PC-3 (cell line): Measurements from ENCODE around the gene PRAC1. TPM values are rescaled to one million over a fixed set of nuclear protein-coding genes. Genes with fewer than 3 reads are reported as not detected.

ENCODE experiments used
- ATAC-seq: fragments of 200-7000 bp; cut with Tn5 transposase; 2 replicates; pipeline ENCODE4 v1.9.1; 2020; ENCODE audit warnings: mild to moderate bottlenecking, moderate library complexity
- BruUV-seq: library from RNA; stranded (reverse); fragments of 400-500 nt; replicated peaks from 2 replicates; lab custom pipeline; 2021; lab: Mats Ljungman, UMichigan
- CTCF ChIA-PET: fragments of 300-600 bp; sonication (Branson Sonifier 250); formaldehyde crosslinking; loops from one replicate; lab custom pipeline; 2022; ENCODE audit warnings: antibody characterized with exemption; lab: Charles Lee
- POLR2A ChIA-PET: fragments of 300-600 bp; sonication (Branson Sonifier 250); formaldehyde crosslinking; loops from one replicate; lab custom pipeline; 2022; ENCODE audit warnings: antibody characterized with exemption; ENCODE audit not compliant: unreplicated experiment; lab: Charles Lee
- DNase-seq: peaks from one replicate; pipeline ENCODE4 v3.0.0-alpha.2; 2015
- H2AFZ ChIP-seq: fragments of 300-600 bp; sonication (generic); 2 replicates; pipeline ENCODE4 v1.6.0; 2016; ENCODE audit warnings: antibody characterized with exemption, low read length
- H3F3A ChIP-seq: fragments of 300-600 bp; sonication (generic); one replicate; pipeline ENCODE4 v1.6.0; 2017; ENCODE audit warnings: antibody characterized with exemption, low read length, control low read depth, mild to moderate bottlenecking; ENCODE audit not compliant: unreplicated experiment
- H3K27ac ChIP-seq: fragments of 300-600 bp; sonication (generic); 2 replicates; pipeline ENCODE4 v1.5.1; 2016; ENCODE audit warnings: mild to moderate bottlenecking, low read length
- H3K27me3 ChIP-seq: fragments of 300-600 bp; sonication (generic); 2 replicates; pipeline ENCODE4 v1.6.1; 2016; ENCODE audit warnings: low read length, mixed read lengths
- H3K36me3 ChIP-seq: fragments of 300-600 bp; sonication (generic); 2 replicates; pipeline ENCODE4 v1.6.1; 2016; ENCODE audit warnings: low read depth, mixed run types, low read length, mixed read lengths
- H3K4me1 ChIP-seq: fragments of 300-600 bp; sonication (generic); 2 replicates; pipeline ENCODE4 v1.5.1; 2016; ENCODE audit warnings: low read length; ENCODE audit not compliant: insufficient read depth
- H3K4me2 ChIP-seq: fragments of 300-600 bp; sonication (generic); 2 replicates; pipeline ENCODE4 v1.6.0; 2016; ENCODE audit warnings: low read length
- H3K4me3 ChIP-seq: fragments of 300-600 bp; sonication (generic); 2 replicates; pipeline ENCODE4 v1.5.1; 2016; ENCODE audit warnings: mild to moderate bottlenecking, low read length, mixed read lengths
- H3K79me2 ChIP-seq: fragments of 300-600 bp; sonication (generic); 2 replicates; pipeline ENCODE4 v1.6.1; 2017; ENCODE audit warnings: low read length, mixed read lengths
- H3K9ac ChIP-seq: fragments of 300-600 bp; sonication (generic); 2 replicates; pipeline ENCODE4 v1.6.0; 2016; ENCODE audit warnings: mild to moderate bottlenecking, low read length
- H3K9me2 ChIP-seq: fragments of 300-600 bp; sonication (generic); replicated peaks from 2 replicates; pipeline ENCODE4 v1.6.1; 2016; ENCODE audit warnings: mixed run types, low read length, mixed read lengths
- H3K9me3 ChIP-seq: fragments of 300-600 bp; sonication (generic); 2 replicates; pipeline ENCODE4 v1.6.1; 2016; ENCODE audit warnings: low read length, mixed read lengths
- H4K20me1 ChIP-seq: fragments of 300-600 bp; sonication (generic); 2 replicates; pipeline ENCODE4 v1.6.1; 2016; ENCODE audit warnings: low read length, mixed read lengths
- EZH2 ChIP-seq: fragments of 300-600 bp; sonication (generic); IDR thresholded peaks from one replicate; pipeline ENCODE4 v1.6.1; 2017; ENCODE audit warnings: antibody characterized with exemption, mild to moderate bottlenecking, low read length; ENCODE audit not compliant: unreplicated experiment
- EZH2phosphoT487 ChIP-seq: fragments of 300-600 bp; sonication (generic); IDR thresholded peaks from 2 replicates; pipeline ENCODE4 v1.6.1; 2018; ENCODE audit warnings: mild to moderate bottlenecking, antibody characterized with exemption, low read length, borderline replicate concordance
- intact Hi-C: fragments of 100-400 bp; cut with micrococcal nuclease; formaldehyde crosslinking; loops from 2 replicates; pipeline ENCODE4 v1.9.0; 2023
- total RNA-seq: library from RNA; depleted of rRNA; stranded (reverse); fragments of >200 nt; gene quantifications from 2 replicates; pipeline ENCODE4 v1.2.3, GENCODE V29; 2014
- TF ChIP-seq, protein P1 (sequence below): fragments of 300-600 bp; sonication (generic); conservative IDR thresholded peaks from 2 replicates; pipeline ENCODE4 v1.5.1; 2017; ENCODE audit warnings: antibody characterized with exemption, low read depth, mild to moderate bottlenecking, low read length

The PRAC1 gene
- total RNA-seq, 1 experiment from 2014 or later, result 44.4 TPM

DNA sequence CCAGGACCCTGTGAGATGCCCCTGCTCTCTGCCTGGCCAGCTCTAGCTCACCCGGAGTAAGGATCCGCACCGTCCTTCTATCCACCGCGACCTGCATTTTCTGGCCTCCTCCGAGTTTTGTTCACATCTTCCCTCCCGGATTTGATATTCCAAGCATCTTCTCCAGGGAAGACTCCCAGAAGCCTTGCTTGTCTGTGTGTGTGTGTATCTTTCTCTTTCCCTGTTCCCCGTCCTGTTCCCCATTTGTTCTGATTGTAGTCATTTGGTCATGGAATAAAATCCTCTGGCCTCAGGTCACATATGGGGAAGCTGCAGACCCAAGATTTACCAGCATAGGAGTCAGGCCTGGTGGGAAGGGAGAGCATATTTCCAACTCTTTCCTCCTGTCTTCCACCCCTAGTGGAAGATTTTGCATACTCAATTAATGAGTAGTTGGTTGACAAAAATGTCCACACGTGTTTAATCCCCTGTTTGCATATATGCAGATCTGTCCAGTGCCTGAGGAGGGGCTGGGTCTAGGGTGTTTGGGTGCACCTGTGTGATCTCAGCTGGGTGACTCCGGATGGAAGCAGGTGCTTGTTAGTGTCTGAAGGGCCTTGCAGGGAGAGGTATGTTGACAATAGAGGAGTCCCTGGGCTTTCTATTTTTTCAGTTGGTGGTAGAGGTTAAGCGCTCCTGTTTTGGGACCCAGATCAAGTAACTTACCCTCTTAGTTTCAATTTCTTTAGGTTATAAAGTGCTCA lies 1.9 kb downstream of the PRAC1 start:
- Histone ChIP-seq H3K4me1 (peaks cover 39% of the 10 kb centered on the region), H3F3A (peaks cover 5% of the 10 kb centered on the region), H2AFZ (peak overlapping the region; percentile 74; the same call in 1 of the 2 replicates), H3K27ac (peak overlapping the region; percentile 87), H3K4me2 (peak overlapping the region; percentile 85), H3K9me2 (no peaks in the 10 kb centered on the region), H3K9ac (peak overlapping the region; percentile 90), H3K4me3 (peak overlapping the region; percentile 90), H4K20me1 (no peaks in the 10 kb centered on the region), H3K36me3 (no peaks in the 10 kb centered on the region), H3K27me3 (no peaks in the 10 kb centered on the region), H3K9me3 (no peaks in the 10 kb centered on the region), H3K79me2 (peaks cover 97% of the 10 kb centered on the region)
- ATAC-seq, result no peak; the same call in 1 of the 2 replicates
- intact Hi-C loops, result no loop called here
- CTCF ChIA-PET, result interaction anchor here (0.6 to 1.5 kb wide), 4 partner anchors 8 to 153 kb away, joined by 3 to 15 read pairs (median 4); partner anchors contain the start of gene HOXB13
- TSS peak; percentile 10 for BruUV-seq
- POLR2A ChIA-PET, result interaction anchor here (0.6 to 1.5 kb wide), 7 partner anchors 8 to 49 kb away, joined by 3 to 18 read pairs (median 4); partner anchors contain the start of gene HOXB13
- TF ChIP-seq EZH2phosphoT487 (no peak), EZH2 (no peak)
- TF ChIP-seq, protein P1, sequence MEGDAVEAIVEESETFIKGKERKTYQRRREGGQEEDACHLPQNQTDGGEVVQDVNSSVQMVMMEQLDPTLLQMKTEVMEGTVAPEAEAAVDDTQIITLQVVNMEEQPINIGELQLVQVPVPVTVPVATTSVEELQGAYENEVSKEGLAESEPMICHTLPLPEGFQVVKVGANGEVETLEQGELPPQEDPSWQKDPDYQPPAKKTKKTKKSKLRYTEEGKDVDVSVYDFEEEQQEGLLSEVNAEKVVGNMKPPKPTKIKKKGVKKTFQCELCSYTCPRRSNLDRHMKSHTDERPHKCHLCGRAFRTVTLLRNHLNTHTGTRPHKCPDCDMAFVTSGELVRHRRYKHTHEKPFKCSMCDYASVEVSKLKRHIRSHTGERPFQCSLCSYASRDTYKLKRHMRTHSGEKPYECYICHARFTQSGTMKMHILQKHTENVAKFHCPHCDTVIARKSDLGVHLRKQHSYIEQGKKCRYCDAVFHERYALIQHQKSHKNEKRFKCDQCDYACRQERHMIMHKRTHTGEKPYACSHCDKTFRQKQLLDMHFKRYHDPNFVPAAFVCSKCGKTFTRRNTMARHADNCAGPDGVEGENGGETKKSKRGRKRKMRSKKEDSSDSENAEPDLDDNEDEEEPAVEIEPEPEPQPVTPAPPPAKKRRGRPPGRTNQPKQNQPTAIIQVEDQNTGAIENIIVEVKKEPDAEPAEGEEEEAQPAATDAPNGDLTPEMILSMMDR, result 0 out of 2 replicates have a peak, but pooled peaks have one; percentile 19
- DNase-seq, result peak; percentile 55

DNA sequence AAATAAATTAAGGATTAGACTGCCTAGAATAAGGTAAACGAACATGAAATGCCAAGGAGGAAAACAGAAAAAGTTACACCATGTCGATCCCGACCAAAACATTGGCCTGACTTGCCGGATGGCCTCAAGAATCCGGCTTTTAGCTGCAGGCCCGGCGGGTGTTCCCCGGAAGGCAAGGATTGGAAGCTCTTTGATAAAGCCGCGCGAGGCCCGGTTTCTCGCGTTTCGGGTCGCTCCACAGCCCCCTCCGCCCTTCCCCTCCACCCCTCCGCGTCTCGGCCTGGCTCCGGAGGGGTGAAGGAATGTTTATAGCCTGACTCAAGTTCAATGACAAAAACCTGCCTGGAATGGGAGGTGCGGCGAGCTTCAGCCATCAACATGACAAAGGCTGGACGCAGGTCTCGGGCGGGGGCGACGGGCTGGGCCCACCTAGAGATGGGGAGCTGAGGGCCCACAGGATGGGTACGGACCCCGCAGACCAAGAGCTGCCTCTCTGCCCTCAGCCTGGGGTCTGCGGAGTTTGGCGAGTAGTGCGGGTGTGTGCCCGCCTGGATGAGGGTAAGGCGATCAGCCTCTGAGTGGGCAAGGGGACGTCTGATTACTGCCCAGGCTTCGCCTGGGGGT lies 2.6 kb downstream of the PRAC1 start:
- Histone ChIP-seq H3K4me3 (peak overlapping the region; percentile 90), H3K36me3 (no peaks in the 10 kb centered on the region), H3K9me2 (no peaks in the 10 kb centered on the region), H3K9ac (peak overlapping the region; percentile 90), H3K9me3 (no peaks in the 10 kb centered on the region), H3K4me1 (peaks cover 33% of the 10 kb centered on the region), H3K4me2 (peak overlapping the region; percentile 85), H2AFZ (peak overlapping the region; percentile 74), H3K27me3 (no peaks in the 10 kb centered on the region), H3F3A (peaks cover 5% of the 10 kb centered on the region), H3K27ac (peak overlapping the region; percentile 87), H4K20me1 (no peaks in the 10 kb centered on the region), H3K79me2 (peaks cover 90% of the 10 kb centered on the region)
- peak; percentile 91 for DNase-seq
- intact Hi-C loops, result no loop called here
- BruUV-seq, result no TSS peak
- POLR2A ChIA-PET, result interaction anchor here (0.6 to 1.5 kb wide), 7 partner anchors 9 to 94 kb away, joined by 3 to 18 read pairs (median 4); partner anchors contain the start of genes HOXB13 and HOXB9
- ATAC-seq, result peak; percentile 16
- CTCF ChIA-PET, result interaction anchor here (0.6 to 1.5 kb wide), 5 partner anchors 9 to 154 kb away, joined by 3 to 15 read pairs (median 3); partner anchors contain the start of gene HOXB13
- TF ChIP-seq EZH2 (no peak), EZH2phosphoT487 (no peak)
- TF ChIP-seq, protein P1, result no peak
